ENCODE data around the gene CSRP3.

Gene CSRP3

DNA sequence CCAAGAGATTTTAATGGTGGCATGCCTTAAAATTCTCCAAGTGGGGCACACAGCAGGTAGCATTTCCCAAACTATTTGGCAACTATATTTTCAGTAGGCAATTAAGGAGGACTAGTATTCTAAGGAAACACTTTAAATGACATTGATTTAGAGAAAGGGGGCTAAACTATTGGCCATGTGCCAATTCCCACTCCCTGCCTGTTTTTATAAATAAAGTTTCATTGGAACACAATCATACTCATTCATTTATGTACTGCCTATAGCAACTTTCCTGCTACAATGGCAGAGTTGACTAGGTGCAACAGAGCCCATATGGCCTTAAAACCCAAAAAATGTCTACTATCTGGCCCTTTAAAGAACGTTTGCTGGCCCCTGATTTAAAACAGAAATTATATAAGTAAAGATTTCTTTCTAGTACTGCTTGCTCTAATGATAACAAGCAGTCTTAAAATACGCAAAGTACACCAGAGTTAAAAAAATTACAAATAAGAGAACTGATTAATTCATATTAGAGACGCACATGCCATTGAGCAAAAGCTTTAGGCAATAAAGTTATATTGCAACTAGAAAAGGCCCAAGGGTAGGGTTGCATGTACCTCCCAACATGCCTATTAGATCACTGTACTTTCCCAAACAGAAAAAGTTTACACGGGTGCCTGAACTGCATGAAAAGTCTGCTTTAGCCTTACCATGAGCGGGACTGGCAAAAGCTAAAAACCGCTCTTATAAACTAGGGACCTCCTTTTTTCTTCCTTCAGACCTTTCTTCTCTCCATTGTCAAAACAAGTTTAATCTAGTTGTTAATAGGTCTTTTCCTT lies 24.8 kb upstream of the CSRP3 start:
- no peak for DNase-seq
- Histone ChIP-seq H3K9me3 (ENCODE audit: control insufficient read depth, low read length) (no peaks in the 10 kb centered on the region), H3K4me3 (ENCODE audit: insufficient read depth, low read depth, low read length, poor library complexity, severe bottlenecking) (no peak overlapping the region), H3K27me3 (replicated peaks; ENCODE audit: control insufficient read depth, insufficient read depth, low read length, poor library complexity, severe bottlenecking) (no peaks in the 10 kb centered on the region), H3K36me3 (ENCODE audit: control insufficient read depth, insufficient read depth, low read length) (no peaks in the 10 kb centered on the region), H3K4me1 (ENCODE audit: control insufficient read depth, insufficient read depth, low read length, poor library complexity, severe bottlenecking) (no peaks in the 10 kb centered on the region), H3K27ac (ENCODE audit: insufficient read depth, low read length, poor library complexity, severe bottlenecking) (no peak overlapping the region)

DNA sequence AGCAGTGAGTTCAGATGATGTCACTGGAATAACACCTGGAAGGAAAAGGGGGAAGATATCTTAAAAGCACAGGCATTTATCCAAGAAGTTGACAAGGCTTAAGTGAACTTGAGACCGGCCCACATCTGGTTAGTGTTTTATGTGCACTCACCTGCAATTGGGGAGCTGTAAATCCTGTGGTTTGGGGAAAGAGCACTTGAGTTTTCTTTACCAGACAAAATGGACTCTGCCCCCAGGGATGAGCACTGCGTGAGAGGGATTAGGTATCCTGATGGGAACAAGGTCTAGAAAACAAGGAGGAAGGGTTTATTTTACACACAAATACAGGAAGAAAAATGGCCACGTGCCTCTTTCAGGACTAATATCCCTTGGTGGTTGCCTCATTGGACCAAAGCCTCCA lies 23.8 kb upstream of the CSRP3 start:
- no peak overlapping the region for H3K4me3 ChIP-seq (ENCODE audit: insufficient read depth, low read depth, low read length, poor library complexity, severe bottlenecking)
- no peaks in the 10 kb centered on the region for H3K36me3 ChIP-seq (ENCODE audit: control insufficient read depth, insufficient read depth, low read length)
- no peaks in the 10 kb centered on the region for H3K27me3 ChIP-seq (replicated peaks; ENCODE audit: control insufficient read depth, insufficient read depth, low read length, poor library complexity, severe bottlenecking)
- H3K9me3 ChIP-seq (ENCODE audit: control insufficient read depth, low read length), result no peaks in the 10 kb centered on the region
- no peaks in the 10 kb centered on the region for H3K4me1 ChIP-seq (ENCODE audit: control insufficient read depth, insufficient read depth, low read length, poor library complexity, severe bottlenecking)
- no peak overlapping the region for H3K27ac ChIP-seq (ENCODE audit: insufficient read depth, low read length, poor library complexity, severe bottlenecking)
- DNase-seq, result no peak

DNA sequence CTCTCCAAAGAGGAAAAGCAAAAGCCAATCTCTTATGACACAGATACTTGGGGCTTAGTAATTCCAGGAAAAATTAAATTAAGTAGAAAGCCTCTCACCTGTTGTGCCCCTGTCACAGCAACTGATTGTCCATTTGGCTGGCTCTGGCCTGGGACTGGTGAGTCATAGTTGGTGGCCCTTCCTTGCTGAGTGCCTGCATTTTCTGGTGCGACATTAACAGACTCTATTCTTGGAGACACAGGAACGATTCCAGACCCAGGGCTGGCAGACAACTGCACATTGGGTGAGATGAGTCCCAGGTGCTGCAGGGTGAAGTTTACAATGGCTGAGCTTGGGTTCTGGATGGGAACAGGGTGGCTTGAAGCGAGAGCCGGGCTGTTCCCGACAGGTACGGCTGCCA lies 23.3 kb upstream of the CSRP3 start:
- no peaks in the 10 kb centered on the region for H3K9me3 ChIP-seq (ENCODE audit: control insufficient read depth, low read length)
- DNase-seq, result no peak
- no peaks in the 10 kb centered on the region for H3K27me3 ChIP-seq (replicated peaks; ENCODE audit: control insufficient read depth, insufficient read depth, low read length, poor library complexity, severe bottlenecking)

DNA sequence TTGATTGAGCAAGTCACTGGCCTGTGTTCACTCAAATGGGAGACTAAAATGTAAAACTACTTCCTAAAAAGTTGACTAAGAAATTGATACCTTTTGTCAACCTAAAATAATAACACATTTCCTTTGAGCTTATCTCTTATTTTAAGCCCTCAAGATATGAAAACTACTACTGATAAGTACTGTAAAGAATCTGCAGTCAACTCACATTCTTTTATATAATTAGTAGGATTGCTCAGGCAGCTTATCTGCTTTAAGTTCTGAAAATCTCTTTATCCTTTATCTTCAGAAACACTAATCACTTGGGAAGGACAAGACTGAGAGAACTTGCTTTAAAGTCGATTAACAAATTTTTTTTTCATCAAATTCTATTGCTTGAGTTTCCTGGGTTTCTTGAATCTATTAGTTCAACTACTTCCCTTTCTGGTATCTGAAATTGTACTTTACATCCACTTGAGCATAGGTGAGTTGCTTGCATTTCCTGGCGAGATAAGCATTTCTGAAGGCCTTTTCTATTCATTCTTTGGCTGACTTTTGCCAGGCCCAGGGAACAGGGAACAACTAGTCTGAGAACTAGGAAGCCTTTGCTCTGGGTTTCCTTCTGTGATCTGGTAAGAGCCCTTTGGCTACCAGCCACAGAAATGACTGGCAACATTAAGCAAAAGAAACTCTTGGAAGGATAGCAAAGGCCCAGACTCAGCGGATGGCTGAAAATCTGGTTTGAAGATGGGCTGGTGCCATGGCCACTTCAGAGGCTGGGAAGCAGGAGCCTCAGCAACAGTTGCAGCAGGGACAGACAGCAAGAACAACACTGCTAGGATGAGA lies 19.3 kb upstream of the CSRP3 start:
- Histone ChIP-seq H3K4me3 (ENCODE audit: insufficient read depth, low read depth, low read length, poor library complexity, severe bottlenecking) (no peak overlapping the region), H3K36me3 (ENCODE audit: control insufficient read depth, insufficient read depth, low read length) (no peaks in the 10 kb centered on the region), H3K9me3 (ENCODE audit: control insufficient read depth, low read length) (no peaks in the 10 kb centered on the region), H3K4me1 (ENCODE audit: control insufficient read depth, insufficient read depth, low read length, poor library complexity, severe bottlenecking) (no peaks in the 10 kb centered on the region), H3K27me3 (replicated peaks; ENCODE audit: control insufficient read depth, insufficient read depth, low read length, poor library complexity, severe bottlenecking) (no peaks in the 10 kb centered on the region), H3K27ac (ENCODE audit: insufficient read depth, low read length, poor library complexity, severe bottlenecking) (no peak overlapping the region)
- no peak for DNase-seq

More for the DNA sequence above, 23.3 kb upstream of the CSRP3 start:
- Histone ChIP-seq H3K36me3 (ENCODE audit: control insufficient read depth, insufficient read depth, low read length) (no peaks in the 10 kb centered on the region), H3K4me3 (ENCODE audit: insufficient read depth, low read depth, low read length, poor library complexity, severe bottlenecking) (no peak overlapping the region), H3K27ac (ENCODE audit: insufficient read depth, low read length, poor library complexity, severe bottlenecking) (no peak overlapping the region), H3K4me1 (ENCODE audit: control insufficient read depth, insufficient read depth, low read length, poor library complexity, severe bottlenecking) (no peaks in the 10 kb centered on the region)

DNA sequence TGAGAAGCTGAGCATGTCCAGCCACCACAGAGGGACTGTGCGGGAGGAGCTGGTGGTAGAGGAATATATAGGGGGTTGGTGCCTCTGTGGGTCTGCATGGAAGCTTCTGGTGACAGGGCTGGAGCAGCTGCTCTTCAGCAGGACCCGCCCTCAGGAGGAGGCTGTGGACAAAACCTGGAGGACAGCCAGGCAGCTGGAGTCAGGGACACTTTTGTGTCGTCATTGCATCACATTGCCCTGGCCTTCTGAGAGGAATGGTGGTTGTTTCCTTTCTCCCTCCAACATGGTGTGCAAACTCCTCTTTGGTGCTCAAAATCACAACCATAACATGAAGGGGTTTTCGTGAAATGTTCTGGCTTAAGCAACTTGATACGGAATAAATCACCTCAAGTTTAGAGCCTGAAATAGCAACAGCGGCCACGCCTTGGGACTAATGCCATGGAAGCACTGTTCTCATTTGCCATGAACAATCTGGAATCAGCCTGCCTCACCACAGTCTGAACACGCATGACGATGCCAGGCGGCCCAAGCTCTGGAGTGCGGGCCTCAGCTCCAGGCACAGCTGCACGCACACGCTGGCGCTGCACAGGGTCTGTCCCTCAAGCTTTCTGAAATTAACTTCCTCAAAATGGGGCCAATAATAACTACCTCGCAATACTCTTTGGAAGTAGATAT lies 17.1 kb upstream of the CSRP3 start:
- no peaks in the 10 kb centered on the region for H3K36me3 ChIP-seq (ENCODE audit: control insufficient read depth, insufficient read depth, low read length)
- no peak for DNase-seq
- no peaks in the 10 kb centered on the region for H3K4me1 ChIP-seq (ENCODE audit: control insufficient read depth, insufficient read depth, low read length, poor library complexity, severe bottlenecking)
- no peaks in the 10 kb centered on the region for H3K9me3 ChIP-seq (ENCODE audit: control insufficient read depth, low read length)
- H3K4me3 ChIP-seq (ENCODE audit: insufficient read depth, low read depth, low read length, poor library complexity, severe bottlenecking), result no peak overlapping the region
- no peaks in the 10 kb centered on the region for H3K27me3 ChIP-seq (replicated peaks; ENCODE audit: control insufficient read depth, insufficient read depth, low read length, poor library complexity, severe bottlenecking)
- H3K27ac ChIP-seq (ENCODE audit: insufficient read depth, low read length, poor library complexity, severe bottlenecking), result no peak overlapping the region

DNA sequence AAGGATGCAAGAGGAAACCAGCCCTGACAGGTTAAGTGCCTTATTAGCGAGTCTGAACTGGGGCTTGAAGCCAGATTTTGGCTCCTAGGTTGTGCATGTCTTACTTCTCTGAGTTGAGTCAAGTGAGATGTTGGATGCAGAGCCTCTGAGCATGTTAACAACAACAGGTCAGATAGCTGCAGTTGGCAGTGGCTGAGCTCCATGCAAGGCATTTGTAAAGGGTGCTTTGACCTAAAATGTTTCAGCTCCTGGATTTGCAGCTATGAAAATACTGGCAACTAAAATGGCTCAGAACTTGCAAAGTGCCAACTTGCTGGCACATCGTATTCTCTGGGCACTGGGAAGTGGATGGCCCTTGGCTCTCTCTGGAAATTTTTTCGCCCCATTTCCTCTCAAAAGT lies 16.4 kb upstream of the CSRP3 start:
- DNase-seq, result no peak
- Histone ChIP-seq H3K4me1 (ENCODE audit: control insufficient read depth, insufficient read depth, low read length, poor library complexity, severe bottlenecking) (no peaks in the 10 kb centered on the region), H3K27me3 (replicated peaks; ENCODE audit: control insufficient read depth, insufficient read depth, low read length, poor library complexity, severe bottlenecking) (no peaks in the 10 kb centered on the region)

DNA sequence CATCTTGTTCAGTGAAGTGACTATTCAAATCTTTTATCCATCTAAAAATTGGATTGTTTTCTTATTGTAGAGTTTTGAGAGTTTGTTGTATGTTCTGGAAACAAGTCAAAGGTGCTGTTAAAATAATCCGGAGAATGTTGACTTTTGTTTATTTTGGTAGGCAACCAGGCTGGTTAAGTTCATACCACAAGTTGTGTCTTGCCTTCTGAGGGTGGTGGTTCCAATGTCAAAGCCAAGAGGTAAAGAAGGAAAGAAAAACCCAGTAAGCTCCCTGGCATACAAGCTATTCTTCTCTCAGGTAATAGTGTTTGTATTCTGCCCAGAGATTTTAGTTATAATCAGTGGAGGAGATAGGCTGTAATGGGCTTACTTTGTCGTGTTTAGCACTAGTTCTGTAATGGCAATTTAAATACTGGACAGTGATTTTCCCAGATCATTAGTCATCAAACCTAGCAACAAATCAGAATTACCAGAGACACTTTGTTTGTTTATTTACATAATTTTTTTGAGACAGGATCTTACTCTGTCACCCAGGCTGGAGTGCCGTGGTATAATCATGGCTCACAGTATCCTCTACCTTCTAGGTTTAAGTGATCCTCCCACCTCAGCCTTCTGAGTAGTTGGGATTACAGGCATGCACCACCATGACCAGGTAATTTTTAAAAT lies 15.1 kb upstream of the CSRP3 start:
- Histone ChIP-seq H3K4me3 (ENCODE audit: insufficient read depth, low read depth, low read length, poor library complexity, severe bottlenecking) (no peak overlapping the region), H3K36me3 (ENCODE audit: control insufficient read depth, insufficient read depth, low read length) (no peaks in the 10 kb centered on the region), H3K4me1 (ENCODE audit: control insufficient read depth, insufficient read depth, low read length, poor library complexity, severe bottlenecking) (no peaks in the 10 kb centered on the region), H3K9me3 (ENCODE audit: control insufficient read depth, low read length) (no peaks in the 10 kb centered on the region), H3K27me3 (replicated peaks; ENCODE audit: control insufficient read depth, insufficient read depth, low read length, poor library complexity, severe bottlenecking) (no peaks in the 10 kb centered on the region), H3K27ac (ENCODE audit: insufficient read depth, low read length, poor library complexity, severe bottlenecking) (no peak overlapping the region)
- no peak for DNase-seq

More for the DNA sequence above, 16.4 kb upstream of the CSRP3 start:
- no peak overlapping the region for H3K27ac ChIP-seq (ENCODE audit: insufficient read depth, low read length, poor library complexity, severe bottlenecking)
- no peak overlapping the region for H3K4me3 ChIP-seq (ENCODE audit: insufficient read depth, low read depth, low read length, poor library complexity, severe bottlenecking)
- H3K9me3 ChIP-seq (ENCODE audit: control insufficient read depth, low read length), result no peaks in the 10 kb centered on the region
- H3K36me3 ChIP-seq (ENCODE audit: control insufficient read depth, insufficient read depth, low read length), result no peaks in the 10 kb centered on the region

DNA sequence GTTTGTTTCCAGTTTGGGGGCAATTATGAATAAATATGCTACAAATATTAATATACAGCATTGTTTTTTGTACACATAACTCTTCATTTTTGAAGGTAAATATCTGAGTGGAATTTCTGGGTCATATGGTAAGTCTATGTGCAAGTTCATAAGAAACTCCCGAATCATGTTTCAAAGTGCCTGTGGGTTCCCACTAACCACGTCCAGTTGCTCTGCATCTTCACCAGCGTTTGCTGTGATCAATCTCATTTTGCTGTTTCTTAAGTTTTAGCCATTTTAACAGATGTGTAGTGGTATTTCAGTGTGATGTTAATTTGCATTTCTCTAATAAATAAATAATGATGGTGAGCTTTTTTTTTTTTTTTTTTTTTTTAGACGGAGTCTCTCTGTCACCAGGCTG lies 14.2 kb upstream of the CSRP3 start:
- no peaks in the 10 kb centered on the region for H3K27me3 ChIP-seq (replicated peaks; ENCODE audit: control insufficient read depth, insufficient read depth, low read length, poor library complexity, severe bottlenecking)
- no peak overlapping the region for H3K4me3 ChIP-seq (ENCODE audit: insufficient read depth, low read depth, low read length, poor library complexity, severe bottlenecking)
- H3K27ac ChIP-seq (ENCODE audit: insufficient read depth, low read length, poor library complexity, severe bottlenecking), result no peak overlapping the region
- DNase-seq, result no peak
- H3K9me3 ChIP-seq (ENCODE audit: control insufficient read depth, low read length), result no peaks in the 10 kb centered on the region
- no peaks in the 10 kb centered on the region for H3K36me3 ChIP-seq (ENCODE audit: control insufficient read depth, insufficient read depth, low read length)
- no peaks in the 10 kb centered on the region for H3K4me1 ChIP-seq (ENCODE audit: control insufficient read depth, insufficient read depth, low read length, poor library complexity, severe bottlenecking)

DNA sequence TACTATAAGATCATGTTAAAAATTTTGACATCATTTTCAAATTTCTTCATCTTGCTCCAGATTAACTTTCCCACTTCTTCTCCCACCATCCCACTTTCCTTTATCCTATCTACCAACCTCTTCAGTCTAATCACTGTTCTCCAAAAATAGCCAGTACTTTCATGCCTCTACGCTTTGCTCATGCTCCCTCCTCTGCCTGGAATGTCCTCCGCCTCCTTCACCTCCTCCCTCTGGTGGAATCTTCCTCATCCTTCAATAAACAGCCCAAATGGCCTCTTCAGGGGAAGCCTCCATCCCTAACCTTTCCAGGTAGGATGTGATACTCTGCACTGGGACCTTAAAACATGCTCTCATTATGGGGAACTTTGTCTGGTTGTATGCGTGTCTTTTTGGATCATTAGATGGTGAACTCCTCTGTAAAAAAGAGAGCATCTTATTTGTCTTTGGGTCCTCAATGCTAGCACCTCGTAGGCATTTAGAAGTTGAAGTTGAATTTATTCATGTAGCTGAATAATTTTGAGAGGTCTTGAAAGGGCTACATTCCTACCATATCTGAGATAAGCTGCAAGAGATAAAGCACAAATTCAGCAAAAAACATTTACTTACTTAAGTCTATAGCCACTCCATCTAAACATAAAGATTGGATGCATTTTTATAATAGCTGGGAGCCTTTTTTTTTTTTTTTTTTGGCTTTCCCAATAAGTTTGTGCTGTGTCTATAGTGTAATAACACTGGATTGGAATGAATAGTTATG lies 8.0 kb upstream of the CSRP3 start:
- H3K36me3 ChIP-seq (ENCODE audit: control insufficient read depth, insufficient read depth, low read length), result no peaks in the 10 kb centered on the region
- H3K27ac ChIP-seq (ENCODE audit: insufficient read depth, low read length, poor library complexity, severe bottlenecking), result no peak overlapping the region
- H3K4me1 ChIP-seq (ENCODE audit: control insufficient read depth, insufficient read depth, low read length, poor library complexity, severe bottlenecking), result no peaks in the 10 kb centered on the region
- no peaks in the 10 kb centered on the region for H3K27me3 ChIP-seq (replicated peaks; ENCODE audit: control insufficient read depth, insufficient read depth, low read length, poor library complexity, severe bottlenecking)
- H3K4me3 ChIP-seq (ENCODE audit: insufficient read depth, low read depth, low read length, poor library complexity, severe bottlenecking), result no peak overlapping the region
- no peak for DNase-seq
- H3K9me3 ChIP-seq (ENCODE audit: control insufficient read depth, low read length), result no peaks in the 10 kb centered on the region
